Gastroesophageal sphincter (tissue), 3 donors: ENCODE data around the gene PRKRA.

Experiments
- POLR2A ChIP-seq, 2 donors: fragments of 450-650 bp; IDR thresholded peaks; one replicate each; pipeline ENCODE4 v1.6.1; 2017; ENCODE audit warnings: antibody characterized with exemption in 2 of 2, mild to moderate bottlenecking in 2 of 2, moderate library complexity in 1 of 2
- TF ChIP-seq, protein P1 (sequence below), 4 experiments: fragments of 200-600 bp in 2 of 4; fragments of 450-650 bp in 2 of 4; sonication (generic) in 1 of 4; IDR thresholded peaks; one replicate each; pipeline ENCODE4 v1.5.1; 2017 to 2019; ENCODE audit warnings: antibody characterized with exemption in 4 of 4, mild to moderate bottlenecking in 2 of 4, moderate library complexity in 2 of 4

DNA sequence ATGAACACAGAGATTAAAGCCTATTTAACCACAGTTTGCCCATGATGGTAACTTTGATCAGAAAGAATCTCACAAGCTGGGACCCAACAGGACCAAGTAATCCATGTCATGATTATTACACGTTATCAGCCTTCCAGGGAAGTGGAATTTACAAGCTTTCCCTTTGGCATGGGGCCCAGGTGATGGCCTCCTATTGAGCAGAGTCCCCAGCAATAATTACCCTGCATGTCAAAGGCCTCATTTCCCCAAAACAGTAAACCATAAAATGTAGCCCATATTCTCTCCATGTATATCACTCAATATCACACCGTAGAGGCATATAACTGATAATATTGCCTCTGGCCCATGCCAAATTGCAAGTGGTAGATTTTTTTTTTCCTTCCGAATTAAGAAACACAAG lies 38.9 kb downstream of the PRKRA start:
- no peak for TF ChIP-seq POLR2A (IDR thresholded peaks at IDR 0.05)
- TF ChIP-seq, protein P1, sequence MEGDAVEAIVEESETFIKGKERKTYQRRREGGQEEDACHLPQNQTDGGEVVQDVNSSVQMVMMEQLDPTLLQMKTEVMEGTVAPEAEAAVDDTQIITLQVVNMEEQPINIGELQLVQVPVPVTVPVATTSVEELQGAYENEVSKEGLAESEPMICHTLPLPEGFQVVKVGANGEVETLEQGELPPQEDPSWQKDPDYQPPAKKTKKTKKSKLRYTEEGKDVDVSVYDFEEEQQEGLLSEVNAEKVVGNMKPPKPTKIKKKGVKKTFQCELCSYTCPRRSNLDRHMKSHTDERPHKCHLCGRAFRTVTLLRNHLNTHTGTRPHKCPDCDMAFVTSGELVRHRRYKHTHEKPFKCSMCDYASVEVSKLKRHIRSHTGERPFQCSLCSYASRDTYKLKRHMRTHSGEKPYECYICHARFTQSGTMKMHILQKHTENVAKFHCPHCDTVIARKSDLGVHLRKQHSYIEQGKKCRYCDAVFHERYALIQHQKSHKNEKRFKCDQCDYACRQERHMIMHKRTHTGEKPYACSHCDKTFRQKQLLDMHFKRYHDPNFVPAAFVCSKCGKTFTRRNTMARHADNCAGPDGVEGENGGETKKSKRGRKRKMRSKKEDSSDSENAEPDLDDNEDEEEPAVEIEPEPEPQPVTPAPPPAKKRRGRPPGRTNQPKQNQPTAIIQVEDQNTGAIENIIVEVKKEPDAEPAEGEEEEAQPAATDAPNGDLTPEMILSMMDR (IDR thresholded peaks at IDR 0.05): no peak
